GM21786 (cell line): ENCODE results near the gene FAM53A.

Experiments used
- ATAC-seq: cut with Tn5 transposase; IDR thresholded peaks from one replicate; pipeline ENCODE4 v1.9.1; 2021; ENCODE audit not compliant: unreplicated experiment

The FAM53A gene

GRCh38 chr4:1683736-1684505 is at the start of gene FAM53A:
Gene FAM53A (minus strand): TSS chr4:1684313. CDS start chr4:1668741, 15,572 bp downstream.
- peak; percentile 88 for ATAC-seq

- no peak for ATAC-seq
These were observed 48.8 kb upstream of the FAM53A start for GRCh38 chr4:1732911-1733310.

GRCh38 chr4:1731180-1731579 is 47.1 kb upstream of the FAM53A start:
- no peak for ATAC-seq

GRCh38 chr4:1730532-1731135 is 46.5 kb upstream of the FAM53A start:
- ATAC-seq: no peak

- no peak for ATAC-seq
These were observed 44.2 kb upstream of the FAM53A start for GRCh38 chr4:1728061-1728980.

- no peak for ATAC-seq
These were observed 43.3 kb upstream of the FAM53A start for GRCh38 chr4:1727117-1728031.

- ATAC-seq: no peak
These were observed 42.2 kb upstream of the FAM53A start for GRCh38 chr4:1726146-1726934.

GRCh38 chr4:1725521-1725920 is 41.4 kb upstream of the FAM53A start:
- ATAC-seq: no peak

GRCh38 chr4:1723131-1723801 is 39.2 kb upstream of the FAM53A start:
- no peak for ATAC-seq

- ATAC-seq: no peak
These were observed 38.5 kb upstream of the FAM53A start for GRCh38 chr4:1722551-1723118.

- no peak for ATAC-seq
These were observed 37.8 kb upstream of the FAM53A start for GRCh38 chr4:1721666-1722550.

GRCh38 chr4:1721003-1721665 is 37.0 kb upstream of the FAM53A start, which contains the start of the genes TACC3 and TMEM129:
Gene TACC3 (plus strand): TSS chr4:1721521. CDS start chr4:1723422, 1,901 bp downstream.
Gene TMEM129 (minus strand): TSS chr4:1721323. CDS start chr4:1720837, 486 bp downstream.
- ATAC-seq: peak; percentile 77

GRCh38 chr4:1720163-1720983 is 36.3 kb upstream of the FAM53A start:
- no peak for ATAC-seq

- no peak for ATAC-seq
These were observed 34.2 kb upstream of the FAM53A start for GRCh38 chr4:1718095-1718850.
